ENCODE results near the gene APMAP.
A peak's percentile ranks its signal among the peaks of the same experiment; 100 is the strongest.
"Not testable (repeated sequence)": the region's sequence is repeated elsewhere in the genome, so short reads cannot be mapped to it uniquely, and the experiment has no call there.

Gene APMAP

DNA sequence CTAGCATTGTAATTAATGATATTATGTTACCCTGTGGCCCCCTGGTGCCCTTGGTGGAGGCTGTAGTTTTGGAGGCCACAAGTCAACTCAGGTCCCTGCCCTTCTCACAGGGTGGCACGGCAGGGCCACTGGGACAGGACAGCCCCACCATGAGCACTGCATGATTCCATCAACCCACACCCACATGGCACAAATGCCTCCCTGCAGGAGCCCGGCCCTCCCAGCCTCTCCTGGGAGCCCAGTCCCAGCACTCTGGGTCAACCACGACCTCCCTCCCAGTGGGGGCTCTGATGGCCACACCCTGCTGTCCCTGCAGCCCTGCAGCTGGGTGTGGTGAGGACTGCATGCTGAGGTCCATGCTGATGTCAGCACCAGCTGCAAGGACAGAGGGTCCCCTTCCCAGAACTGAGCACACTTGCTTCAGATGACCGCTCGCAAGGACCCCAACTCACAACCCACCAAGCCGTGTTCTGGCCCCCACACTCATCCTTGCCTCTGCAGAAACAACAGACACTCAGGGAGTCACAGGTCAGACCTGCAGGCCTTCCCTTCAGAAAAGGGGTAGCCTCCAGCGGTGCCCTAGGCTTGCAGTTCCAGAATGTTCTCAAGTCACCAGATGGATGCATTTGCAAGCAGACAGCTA lies 59.2 kb downstream of the APMAP start:
- H3K79me2 ChIP-seq = no peaks in the 10 kb centered on the region
- TF ChIP-seq, protein P1, sequence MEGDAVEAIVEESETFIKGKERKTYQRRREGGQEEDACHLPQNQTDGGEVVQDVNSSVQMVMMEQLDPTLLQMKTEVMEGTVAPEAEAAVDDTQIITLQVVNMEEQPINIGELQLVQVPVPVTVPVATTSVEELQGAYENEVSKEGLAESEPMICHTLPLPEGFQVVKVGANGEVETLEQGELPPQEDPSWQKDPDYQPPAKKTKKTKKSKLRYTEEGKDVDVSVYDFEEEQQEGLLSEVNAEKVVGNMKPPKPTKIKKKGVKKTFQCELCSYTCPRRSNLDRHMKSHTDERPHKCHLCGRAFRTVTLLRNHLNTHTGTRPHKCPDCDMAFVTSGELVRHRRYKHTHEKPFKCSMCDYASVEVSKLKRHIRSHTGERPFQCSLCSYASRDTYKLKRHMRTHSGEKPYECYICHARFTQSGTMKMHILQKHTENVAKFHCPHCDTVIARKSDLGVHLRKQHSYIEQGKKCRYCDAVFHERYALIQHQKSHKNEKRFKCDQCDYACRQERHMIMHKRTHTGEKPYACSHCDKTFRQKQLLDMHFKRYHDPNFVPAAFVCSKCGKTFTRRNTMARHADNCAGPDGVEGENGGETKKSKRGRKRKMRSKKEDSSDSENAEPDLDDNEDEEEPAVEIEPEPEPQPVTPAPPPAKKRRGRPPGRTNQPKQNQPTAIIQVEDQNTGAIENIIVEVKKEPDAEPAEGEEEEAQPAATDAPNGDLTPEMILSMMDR (IDR thresholded peaks at IDR 0.05) = no peak
- no peak overlapping the region for H3K27ac ChIP-seq
- H3K27me3 ChIP-seq (ENCODE audit: control insufficient read depth, insufficient read depth, low read length) = no peaks in the 10 kb centered on the region
- no peaks in the 10 kb centered on the region for H3K36me3 ChIP-seq (ENCODE audit: control insufficient read depth, insufficient read depth, low read length)
- H2AFZ ChIP-seq = no peak overlapping the region
- peaks cover 12% of the 10 kb centered on the region for H3K4me1 ChIP-seq
- H3K4me2 ChIP-seq (ENCODE audit: low read length) = no peak overlapping the region
- H3K4me3 ChIP-seq (ENCODE audit: low read depth, low read length) = no peak overlapping the region
- no peaks in the 10 kb centered on the region for H3K9me3 ChIP-seq (ENCODE audit: control insufficient read depth, low read length)
- H3K9ac ChIP-seq = no peak overlapping the region

DNA sequence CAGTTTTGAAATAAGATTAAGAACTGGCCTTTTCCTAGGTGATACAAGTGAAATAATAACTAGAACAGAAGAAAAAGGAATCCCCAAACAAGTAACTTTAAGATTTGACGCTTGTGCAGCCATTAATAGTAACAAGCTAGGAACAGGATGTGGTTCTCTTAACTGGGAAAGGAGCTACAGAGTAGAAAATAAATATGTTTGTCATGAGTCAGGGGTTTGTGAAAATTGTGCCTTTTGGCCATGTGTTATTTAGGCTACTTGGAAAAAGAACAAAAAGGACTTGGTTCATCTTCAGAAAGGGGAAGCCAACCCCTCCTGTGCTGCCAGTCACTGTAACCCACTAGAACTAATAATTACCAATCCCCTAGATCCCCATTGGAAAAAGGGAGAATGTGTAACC lies 60.7 kb downstream of the APMAP start:
- not testable (repeated sequence) for H3K27me3 ChIP-seq (ENCODE audit: control insufficient read depth, insufficient read depth, low read length); H3K9ac ChIP-seq; H3K36me3 ChIP-seq (ENCODE audit: control insufficient read depth, insufficient read depth, low read length); H3K4me2 ChIP-seq (ENCODE audit: low read length); H3K79me2 ChIP-seq; H3K9me3 ChIP-seq (ENCODE audit: control insufficient read depth, low read length); H2AFZ ChIP-seq
- H3K4me3 ChIP-seq (ENCODE audit: low read depth, low read length) = peak overlapping the region; percentile 77
- peak overlapping the region; percentile 90 for H3K27ac ChIP-seq
- H3K4me1 ChIP-seq = peaks cover 12% of the 10 kb centered on the region

DNA sequence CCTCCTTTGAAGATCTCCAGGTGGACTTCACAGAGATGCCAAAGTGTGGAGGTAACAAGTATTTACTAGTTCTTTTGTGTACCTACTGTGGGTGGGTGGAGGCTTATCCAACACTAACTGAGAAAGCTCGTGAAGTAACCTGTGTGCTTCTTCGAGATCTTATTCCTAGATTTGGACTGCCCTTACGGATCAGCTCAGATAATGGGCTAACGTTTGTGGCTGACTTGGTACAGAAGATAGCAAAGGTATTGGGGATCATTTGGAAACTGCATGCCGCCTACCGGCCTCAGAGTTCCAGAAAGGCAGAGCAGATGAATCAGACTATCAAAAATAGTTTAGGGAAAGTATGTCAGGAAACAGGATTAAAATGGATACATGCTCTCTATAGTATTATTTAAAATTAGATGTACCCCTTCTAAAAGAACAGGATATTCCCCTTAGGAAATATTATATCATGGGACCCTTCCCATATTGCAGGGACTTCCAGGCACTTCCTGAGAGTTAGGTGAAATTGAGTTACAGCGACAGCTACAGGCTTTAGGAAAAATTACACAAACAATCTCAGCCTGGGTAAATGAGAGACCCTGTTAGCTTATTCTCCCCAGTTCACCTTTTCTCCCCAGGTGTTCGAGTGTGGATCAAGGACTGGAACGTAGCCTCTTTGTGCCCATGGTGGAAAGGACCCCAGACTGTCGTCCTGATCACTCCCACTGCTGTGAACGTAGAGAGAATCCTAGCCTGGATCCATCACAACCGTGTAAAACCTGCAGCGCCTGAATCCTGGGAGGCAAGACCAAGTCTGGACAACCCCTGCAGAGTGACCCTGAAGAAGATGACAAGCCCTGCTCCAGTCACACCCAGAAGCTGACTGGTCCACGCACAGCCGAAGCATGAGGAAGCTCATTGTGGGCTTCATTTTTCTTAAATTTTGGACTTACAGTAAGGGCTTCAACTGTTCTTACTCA lies 61.5 kb downstream of the APMAP start:
- Histone ChIP-seq H3K4me2 (ENCODE audit: low read length) (peak overlapping the region; percentile 77), H3K4me1 (peaks cover 12% of the 10 kb centered on the region), H2AFZ (peak overlapping the region; percentile 77), H3K27ac (peak overlapping the region; percentile 90), H3K4me3 (ENCODE audit: low read depth, low read length) (peak overlapping the region; percentile 77)
- not testable (repeated sequence) for H3K27me3 ChIP-seq (ENCODE audit: control insufficient read depth, insufficient read depth, low read length); H3K9me3 ChIP-seq (ENCODE audit: control insufficient read depth, low read length); H3K9ac ChIP-seq; H3K79me2 ChIP-seq; H3K36me3 ChIP-seq (ENCODE audit: control insufficient read depth, insufficient read depth, low read length)
- TF ChIP-seq, protein P1 (IDR thresholded peaks at IDR 0.05) = peak; percentile 70

DNA sequence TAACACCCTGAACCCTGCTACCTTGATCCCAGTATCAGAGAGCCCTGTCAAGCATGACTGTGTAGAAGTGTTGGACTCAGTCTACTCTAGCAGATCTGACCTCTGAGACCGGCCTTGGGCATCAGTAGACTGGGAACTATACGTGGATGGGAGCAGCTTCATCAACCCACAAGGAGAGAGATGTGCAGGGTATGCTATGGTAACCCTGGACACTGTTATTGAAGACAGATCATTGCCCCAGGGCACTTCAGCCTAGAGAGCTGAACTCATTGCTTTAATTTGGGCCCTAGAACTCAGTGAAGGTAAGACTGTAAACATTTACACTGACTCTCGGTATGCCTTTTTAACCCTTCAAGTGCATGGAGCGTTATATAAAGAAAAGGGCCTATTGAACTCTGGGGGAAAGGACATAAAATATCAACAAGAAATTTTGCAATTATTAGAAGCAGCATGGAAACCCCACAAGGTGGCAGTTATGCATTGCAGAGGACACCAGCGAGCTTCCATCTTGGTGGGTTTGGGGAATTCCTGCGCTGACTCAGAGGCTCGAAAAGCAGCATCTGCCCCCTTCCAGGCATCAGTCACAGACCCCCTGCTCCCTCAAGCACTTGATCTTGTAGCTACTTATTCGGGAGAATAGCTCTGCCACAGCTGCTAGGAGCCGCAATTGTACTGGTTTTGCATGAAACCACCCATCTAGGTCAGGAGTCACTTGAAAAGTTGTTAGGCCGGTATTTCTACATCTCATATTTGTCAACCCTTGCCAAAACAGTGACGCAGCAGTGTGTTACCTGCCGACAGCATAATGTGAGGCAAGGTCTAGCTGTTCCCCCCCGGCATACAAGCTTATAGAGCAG lies 62.5 kb downstream of the APMAP start:
- Histone ChIP-seq H3K4me3 (ENCODE audit: low read depth, low read length) (peak overlapping the region; percentile 77), H3K4me1 (peaks cover 12% of the 10 kb centered on the region), H3K4me2 (ENCODE audit: low read length) (peak overlapping the region; percentile 77), H2AFZ (peak overlapping the region; percentile 77), H3K27ac (peak overlapping the region; percentile 90)
- H3K27me3 ChIP-seq (ENCODE audit: control insufficient read depth, insufficient read depth, low read length); H3K9ac ChIP-seq; H3K79me2 ChIP-seq; H3K36me3 ChIP-seq (ENCODE audit: control insufficient read depth, insufficient read depth, low read length); H3K9me3 ChIP-seq (ENCODE audit: control insufficient read depth, low read length): not testable (repeated sequence)
- TF ChIP-seq, protein P1 (IDR thresholded peaks at IDR 0.05) = peak; percentile 31

DNA sequence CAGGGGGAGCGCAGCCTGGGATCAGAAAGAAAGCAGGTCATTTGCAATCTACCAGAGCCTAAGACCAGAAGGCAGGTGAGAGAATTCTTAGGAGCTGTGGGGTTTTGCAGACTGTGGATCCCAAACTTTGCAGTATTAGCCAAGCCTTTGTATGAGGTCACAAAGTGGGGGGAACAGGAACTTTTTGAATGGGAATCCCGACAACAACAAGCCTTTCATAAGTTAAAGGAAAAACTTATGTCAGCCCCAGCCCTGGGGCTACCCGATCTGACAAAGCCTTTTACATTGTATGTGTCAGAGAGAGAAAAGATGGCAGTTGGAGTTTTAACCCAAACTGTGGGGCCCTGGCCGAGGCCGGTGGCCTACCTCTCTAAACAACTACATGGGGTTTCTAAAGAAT lies 63.3 kb downstream of the APMAP start:
- not testable (repeated sequence) for H3K27me3 ChIP-seq (ENCODE audit: control insufficient read depth, insufficient read depth, low read length); H3K9me3 ChIP-seq (ENCODE audit: control insufficient read depth, low read length); H3K79me2 ChIP-seq; H3K36me3 ChIP-seq (ENCODE audit: control insufficient read depth, insufficient read depth, low read length); H3K9ac ChIP-seq; H3K4me3 ChIP-seq (ENCODE audit: low read depth, low read length); H3K4me2 ChIP-seq (ENCODE audit: low read length)
- Histone ChIP-seq H2AFZ (peak overlapping the region; percentile 77), H3K27ac (peak overlapping the region; percentile 90), H3K4me1 (peaks cover 12% of the 10 kb centered on the region)

DNA sequence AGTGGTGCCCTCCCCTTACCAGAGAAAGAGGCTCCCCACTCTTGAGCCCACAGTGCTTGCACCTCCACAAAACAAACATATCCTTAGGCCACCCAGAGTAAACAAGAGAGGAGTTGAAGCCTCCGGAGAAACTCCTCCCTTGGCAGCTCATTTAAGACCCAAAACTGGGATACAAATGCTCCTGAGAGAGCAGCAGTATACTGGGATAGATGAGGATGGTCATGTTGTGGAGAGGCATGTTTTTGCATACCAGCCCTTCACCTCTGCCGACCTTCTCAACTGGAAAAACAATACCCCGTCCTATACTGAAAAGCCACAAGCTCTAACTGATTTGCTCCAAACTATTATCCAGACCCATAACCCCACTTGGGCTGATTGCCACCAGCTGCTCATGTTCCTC lies 71.8 kb downstream of the APMAP start:
- not testable (repeated sequence) for H3K4me2 ChIP-seq (ENCODE audit: low read length); H3K27ac ChIP-seq; H3K9ac ChIP-seq; H2AFZ ChIP-seq; H3K79me2 ChIP-seq; H3K9me3 ChIP-seq (ENCODE audit: control insufficient read depth, low read length); H3K27me3 ChIP-seq (ENCODE audit: control insufficient read depth, insufficient read depth, low read length); H3K4me1 ChIP-seq; H3K4me3 ChIP-seq (ENCODE audit: low read depth, low read length); H3K36me3 ChIP-seq (ENCODE audit: control insufficient read depth, insufficient read depth, low read length)

DNA sequence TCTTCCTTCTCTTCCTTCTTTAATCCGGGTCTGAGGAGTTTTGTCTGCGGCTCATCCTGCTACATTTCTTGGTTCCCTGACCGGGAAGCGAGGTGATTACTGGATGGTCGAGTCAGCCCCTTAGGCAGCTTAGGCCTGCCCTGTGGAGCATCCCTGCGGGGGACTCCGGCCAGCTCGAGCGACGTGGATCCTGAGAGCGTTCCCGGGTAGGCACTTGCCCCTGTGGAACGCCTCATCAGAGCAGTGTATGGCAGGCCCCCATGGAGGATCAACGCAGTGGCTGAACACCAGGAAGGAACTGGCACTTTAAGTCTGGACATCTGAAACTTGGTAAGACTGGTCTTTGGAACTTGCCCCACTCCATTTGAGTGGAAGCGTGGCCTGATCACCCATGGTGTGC lies 72.9 kb downstream of the APMAP start:
- not testable (repeated sequence) for H3K4me2 ChIP-seq (ENCODE audit: low read length); H3K27me3 ChIP-seq (ENCODE audit: control insufficient read depth, insufficient read depth, low read length); H3K9me3 ChIP-seq (ENCODE audit: control insufficient read depth, low read length); H3K79me2 ChIP-seq; H3K27ac ChIP-seq; H3K4me3 ChIP-seq (ENCODE audit: low read depth, low read length); H2AFZ ChIP-seq; H3K4me1 ChIP-seq; H3K36me3 ChIP-seq (ENCODE audit: control insufficient read depth, insufficient read depth, low read length); H3K9ac ChIP-seq

All from parathyroid adenoma (tissue), 2 donors.